ENCODE results near the gene MDN1. TPM values are rescaled to one million over a fixed set of nuclear protein-coding genes. Genes with fewer than 3 reads are reported as not detected.
"Not testable (repeated sequence)": the region's sequence is repeated elsewhere in the genome, so short reads cannot be mapped to it uniquely, and the experiment has no call there.

The MDN1 gene
- total RNA-seq, 1 donor from 2014 or later: 55.0 TPM

DNA sequence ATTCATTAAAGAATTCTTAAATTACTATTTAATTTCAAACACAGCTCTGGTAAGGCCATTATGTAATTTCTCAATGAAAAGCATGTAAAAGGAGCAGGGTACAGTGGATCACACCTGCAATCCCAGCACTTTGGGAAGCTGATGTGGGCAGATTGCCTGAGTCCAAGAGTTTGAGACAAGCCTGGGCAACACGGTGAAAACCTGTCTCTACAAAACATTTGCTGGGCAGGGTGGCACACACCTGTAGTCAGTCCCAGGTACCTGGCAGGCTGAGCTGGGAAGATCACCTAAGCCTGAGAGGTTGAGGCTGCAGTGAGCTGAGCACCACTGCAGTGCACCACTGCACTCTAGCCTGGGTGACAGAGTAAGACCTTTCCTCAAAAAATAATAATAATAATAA, 37.4 kb downstream of the MDN1 start:
- DNase-seq (ENCODE audit: low spot score) (no peak), ATAC-seq (no peak)
- intact Hi-C loops (cut with DNase I): no loop called here

DNA sequence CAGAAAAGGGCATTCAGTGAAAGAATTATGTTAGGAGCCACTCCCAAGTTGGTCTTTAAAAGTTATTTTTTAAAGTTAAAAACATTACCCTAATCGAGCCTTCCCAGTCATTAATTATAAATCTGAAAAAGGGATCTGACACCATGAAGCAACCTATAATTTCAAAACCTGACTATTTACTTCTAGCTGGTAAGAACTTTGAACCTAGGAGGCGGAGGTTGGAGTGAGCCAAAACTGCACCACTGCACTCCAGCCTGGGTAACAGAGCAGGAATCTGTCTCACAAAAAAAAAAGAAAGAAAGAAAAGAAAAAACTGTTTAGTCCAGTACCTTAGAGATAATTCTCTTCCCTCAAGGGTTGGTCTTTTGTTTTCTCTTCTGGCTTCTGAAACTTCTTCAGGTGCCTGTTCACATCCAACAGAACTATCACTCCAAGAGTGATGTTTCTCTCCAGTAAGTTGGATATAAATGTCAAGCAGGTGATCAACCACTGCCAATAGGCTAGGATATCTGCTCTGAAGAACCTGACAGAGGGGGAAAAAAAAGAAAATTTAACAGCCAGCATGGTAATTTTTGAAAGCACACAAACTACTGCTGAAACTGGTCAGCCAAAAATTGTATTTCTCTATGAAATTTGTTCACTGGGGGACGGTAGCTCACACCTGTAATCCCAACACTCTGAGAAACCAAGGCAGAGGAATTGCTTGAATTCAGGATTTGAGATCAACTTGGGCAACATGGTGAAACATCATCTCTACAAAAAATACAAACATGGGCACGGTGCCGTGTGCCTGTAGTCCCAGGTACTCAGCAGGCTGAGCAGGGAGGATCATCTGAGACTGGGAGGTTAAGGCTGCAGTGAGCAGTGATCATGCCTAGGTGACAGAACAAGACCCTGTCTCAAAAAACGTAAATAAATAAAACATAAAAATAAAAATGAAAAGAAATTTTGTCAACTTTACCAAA, 38.2 kb downstream of the MDN1 start:
- intact Hi-C loops (cut with DNase I): no loop called here

GRCh38 chr6:89777455-89777854, 42.1 kb downstream of the MDN1 start:
- intact Hi-C loops (cut with DNase I): no loop called here
- ATAC-seq (no peak), DNase-seq (ENCODE audit: low spot score) (no peak)

More for the DNA sequence above, 38.2 kb downstream of the MDN1 start:
- no peak for DNase-seq (ENCODE audit: low spot score)
- ATAC-seq: no peak

GRCh38 chr6:89776583-89777233, 42.9 kb downstream of the MDN1 start:
- intact Hi-C loops (cut with DNase I): no loop called here
- no peak for ATAC-seq

GRCh38 chr6:89775150-89775549, 44.4 kb downstream of the MDN1 start:
- no peak for DNase-seq (ENCODE audit: low spot score)
- intact Hi-C loops (cut with DNase I): no loop called here
- no peak for ATAC-seq

More at GRCh38 chr6:89776583-89777233, 42.9 kb downstream of the MDN1 start:
- no peak for DNase-seq (ENCODE audit: low spot score)

- intact Hi-C loops (cut with DNase I): no loop called here
- DNase-seq (ENCODE audit: low spot score): no peak
- no peak for ATAC-seq
Observed at GRCh38 chr6:89769572-89769971, 50.0 kb downstream of the MDN1 start.

GRCh38 chr6:89768324-89768723, 51.3 kb downstream of the MDN1 start:
- intact Hi-C loops (cut with DNase I): no loop called here
- no peak for ATAC-seq
- DNase-seq (ENCODE audit: low spot score): no peak

DNA sequence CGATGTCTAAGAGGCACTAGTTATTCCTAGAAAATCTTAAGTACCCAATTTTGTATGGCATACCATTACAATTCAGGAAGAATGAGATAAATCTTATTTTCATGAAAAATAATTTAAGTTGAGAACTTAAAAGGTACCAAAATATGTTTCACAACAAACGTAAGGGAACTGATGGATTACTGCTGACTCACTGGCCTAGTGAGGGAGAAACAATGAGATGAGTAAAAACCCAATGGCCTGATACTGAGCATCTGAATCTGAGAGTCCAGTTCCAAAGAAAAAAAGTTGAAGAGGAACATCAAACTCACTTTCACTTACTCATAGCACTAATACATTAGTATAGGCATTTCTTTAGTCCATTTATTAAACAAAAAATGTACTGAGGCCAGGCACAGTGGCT, 56.0 kb downstream of the MDN1 start:
- no peak for ATAC-seq
- intact Hi-C loops (cut with DNase I): no loop called here
- DNase-seq (ENCODE audit: low spot score): no peak

GRCh38 chr6:89758830-89759229, 60.8 kb downstream of the MDN1 start:
- intact Hi-C loops (cut with DNase I): no loop called here
- DNase-seq (ENCODE audit: low spot score) (no peak), ATAC-seq (no peak)

GRCh38 chr6:89750338-89750737, 69.3 kb downstream of the MDN1 start:
- intact Hi-C loops (cut with DNase I): no loop called here
- ATAC-seq: no peak
- DNase-seq (ENCODE audit: low spot score): no peak

DNA sequence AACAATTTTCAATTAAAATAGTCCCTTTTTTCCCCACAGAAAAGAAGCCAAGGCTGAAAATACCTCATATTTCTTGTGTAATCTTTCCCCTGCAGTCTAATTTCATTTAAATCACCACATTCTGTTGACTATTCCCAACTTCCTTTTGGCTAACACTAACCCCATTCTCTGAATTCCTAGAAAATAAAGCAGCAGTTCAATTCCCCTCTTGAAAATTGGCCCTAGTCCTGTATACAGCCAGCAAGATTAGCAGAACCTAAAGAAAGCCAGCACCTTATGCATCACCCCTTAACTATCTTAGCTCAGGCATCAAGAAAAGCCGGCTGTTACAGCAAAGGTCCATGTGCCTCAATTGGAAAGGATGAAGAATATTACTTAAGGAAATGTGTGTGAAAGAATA, 69.7 kb downstream of the MDN1 start:
- intact Hi-C loops (cut with DNase I): no loop called here
- DNase-seq (ENCODE audit: low spot score): no peak
- no peak for ATAC-seq

- no peak for DNase-seq (ENCODE audit: low spot score)
- intact Hi-C loops (cut with DNase I): no loop called here
- no peak for ATAC-seq
Observed at GRCh38 chr6:89745716-89746115, 73.9 kb downstream of the MDN1 start.

GRCh38 chr6:89745096-89745495, 74.5 kb downstream of the MDN1 start:
- DNase-seq (ENCODE audit: low spot score): no peak
- ATAC-seq: no peak
- intact Hi-C loops (cut with DNase I): no loop called here

- DNase-seq (ENCODE audit: low spot score): no peak
- no peak for ATAC-seq
- intact Hi-C loops (cut with DNase I): no loop called here
Observed at GRCh38 chr6:89736893-89737292, 82.7 kb downstream of the MDN1 start.

GRCh38 chr6:89734526-89734925, 85.1 kb downstream of the MDN1 start:
- intact Hi-C loops (cut with DNase I): no loop called here
- ATAC-seq: no peak

DNA sequence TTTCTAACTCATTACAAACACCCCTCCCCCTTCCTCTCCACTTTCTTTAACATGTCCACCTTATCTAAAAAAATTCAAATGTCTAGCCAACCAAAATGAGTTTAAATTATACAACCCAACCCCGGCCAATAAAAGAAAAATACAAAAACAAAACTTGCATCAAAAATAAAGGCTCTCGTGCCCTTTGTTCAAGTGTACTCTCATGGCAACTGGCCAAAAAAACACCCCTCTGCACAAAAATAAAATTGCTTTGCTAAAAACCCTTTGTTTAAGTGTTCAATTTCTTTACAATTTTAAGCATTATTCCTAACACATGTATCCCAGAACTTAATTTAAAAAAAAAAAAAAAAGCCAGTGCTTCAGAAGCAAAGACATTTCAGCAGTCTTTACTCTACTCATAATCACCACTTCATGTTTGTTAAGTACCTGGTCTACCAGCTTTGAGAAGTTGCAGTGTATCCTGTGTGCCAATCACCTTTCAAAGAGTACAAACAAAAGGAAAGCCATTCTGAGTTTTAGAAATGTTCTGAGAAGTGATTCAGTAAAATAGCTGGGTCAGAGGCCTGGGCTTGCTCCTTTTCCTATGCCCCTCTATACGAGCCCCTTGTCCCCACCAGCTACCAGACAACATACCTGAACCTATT, 87.5 kb downstream of the MDN1 start:
- intact Hi-C loops (cut with DNase I): no loop called here
- DNase-seq (ENCODE audit: low spot score): no peak
- ATAC-seq: no peak

More at GRCh38 chr6:89734526-89734925, 85.1 kb downstream of the MDN1 start:
- no peak for DNase-seq (ENCODE audit: low spot score)

GRCh38 chr6:89731262-89731661, 88.3 kb downstream of the MDN1 start:
- ATAC-seq; DNase-seq (ENCODE audit: low spot score); intact Hi-C loops (cut with DNase I): not testable (repeated sequence)

DNA sequence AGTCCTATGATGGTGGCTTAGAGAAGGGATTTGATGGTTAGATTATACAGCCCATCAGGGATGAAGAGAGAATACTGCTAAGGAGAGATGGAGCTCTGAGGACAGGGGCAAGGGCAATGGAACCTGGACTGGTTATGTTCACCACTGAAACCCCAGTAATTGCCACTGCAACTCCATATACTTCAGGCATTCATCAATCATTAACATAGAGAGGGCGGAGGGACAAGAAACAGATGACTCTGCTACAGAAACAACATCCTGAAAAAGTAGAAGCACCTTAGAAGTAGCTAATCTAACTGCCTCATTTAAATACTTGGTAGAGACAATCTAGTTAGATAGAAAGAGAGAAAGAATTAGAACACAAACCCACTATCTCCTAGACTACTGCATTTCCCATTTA, 89.8 kb downstream of the MDN1 start:
- intact Hi-C loops (cut with DNase I): no loop called here
- DNase-seq (ENCODE audit: low spot score) (no peak), ATAC-seq (no peak)

DNA sequence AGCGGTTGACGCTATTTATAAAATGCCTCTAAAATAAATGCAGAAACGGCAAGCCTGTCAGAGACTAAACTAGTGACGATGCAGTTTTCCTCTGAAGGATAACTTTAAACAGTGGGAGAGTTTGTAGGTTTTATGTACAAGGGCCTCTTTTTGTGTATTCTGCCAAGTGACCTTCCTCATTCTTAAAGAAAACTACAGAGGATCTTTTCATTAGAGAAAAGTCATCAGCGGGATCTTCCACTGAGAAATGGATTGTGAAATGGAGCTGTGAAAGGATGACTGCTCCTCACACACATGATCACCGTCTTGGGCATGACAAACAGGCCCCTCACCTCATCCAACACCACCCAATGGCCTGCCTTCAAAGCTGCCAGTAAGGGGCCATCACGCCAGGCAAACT, 92.1 kb downstream of the MDN1 start:
- intact Hi-C loops (cut with DNase I): no loop called here
- ATAC-seq (no peak), DNase-seq (ENCODE audit: low spot score) (no peak)

GRCh38 chr6:89724981-89725380, 94.6 kb downstream of the MDN1 start:
- intact Hi-C loops (cut with DNase I): no loop called here
- DNase-seq (ENCODE audit: low spot score) (no peak), ATAC-seq (no peak)

Data from sciatic nerve (tissue), 2 donors.